HUDEP-2 (cell line): Measurements from ENCODE around the gene ESCO1.
A peak's percentile ranks its signal among the peaks of the same experiment; 100 is the strongest.

ENCODE experiments used
- DNase-seq, 76 experiments: peaks; one replicate each; lab custom pipeline; 2025; ENCODE audit not compliant: unreplicated experiment in 76 of 76; lab: John Stamatoyannopoulos, UW

Gene ESCO1

GRCh38 chr18:21489919-21490495, 110.5 kb downstream of the ESCO1 start:
- no peak for DNase-seq

- peak in 42 of 76 experiments; percentile 3 to 73 (median 28) for DNase-seq
Measured at GRCh38 chr18:21489119-21489750, 111.3 kb downstream of the ESCO1 start.

- no peak for DNase-seq
Measured at GRCh38 chr18:21486905-21487437, 113.5 kb downstream of the ESCO1 start.

DNA sequence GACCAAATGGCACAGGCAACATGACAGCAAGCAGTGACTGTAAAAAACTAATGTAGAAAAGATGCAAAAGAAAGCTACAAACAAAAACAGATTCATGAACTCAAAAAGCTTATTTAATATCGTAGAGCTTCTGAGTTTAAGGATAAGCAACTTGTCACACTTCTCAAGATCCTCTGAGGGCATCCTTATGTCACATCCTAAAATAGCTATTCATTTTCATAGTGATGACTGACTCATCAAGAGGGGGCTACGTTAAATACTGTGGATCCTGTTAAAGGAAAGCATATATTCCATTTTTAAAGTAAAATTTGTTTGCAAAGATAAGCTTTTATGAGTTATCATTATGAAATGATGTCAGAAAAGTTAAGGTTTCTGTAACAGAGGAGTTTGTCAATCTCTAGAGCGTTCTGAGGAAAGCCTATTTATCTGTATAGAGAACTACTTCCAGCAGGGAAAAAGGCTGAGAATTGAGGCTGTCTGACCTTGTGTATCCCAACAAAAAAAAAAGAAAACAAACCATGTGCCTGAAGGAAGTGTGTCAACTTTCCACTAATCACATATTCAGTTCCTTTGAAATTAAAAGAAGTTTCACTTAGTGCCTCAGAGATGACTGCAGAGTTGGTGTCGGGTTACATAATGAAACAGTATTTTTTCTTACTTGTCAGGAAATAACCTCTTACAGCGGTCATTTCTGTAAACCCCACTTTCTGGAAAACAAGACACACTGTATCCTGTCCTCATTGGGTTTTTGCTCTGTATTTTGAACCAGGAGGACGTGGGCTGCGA, 115.5 kb downstream of the ESCO1 start:
- no peak for DNase-seq

- no peak for DNase-seq
Measured at GRCh38 chr18:21483051-21483450, 117.5 kb downstream of the ESCO1 start.

DNA sequence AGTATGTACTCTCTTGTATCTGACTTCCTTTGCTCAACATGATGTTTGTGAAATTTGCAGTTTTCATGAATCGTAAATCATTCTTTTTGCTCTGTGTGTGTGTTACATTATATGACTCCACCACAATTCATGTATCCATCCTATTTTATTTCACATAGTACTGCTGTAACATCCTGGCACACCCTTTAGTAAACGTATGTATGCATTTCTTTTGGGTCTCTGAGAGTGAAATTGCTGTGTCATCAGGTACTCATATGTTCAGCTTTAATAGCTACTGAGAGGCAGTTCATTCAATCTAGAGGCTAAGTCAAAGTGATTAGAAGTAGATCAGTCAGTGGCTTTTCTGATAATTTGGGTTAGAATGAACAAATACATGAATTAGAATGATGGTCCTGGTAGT, 118.8 kb downstream of the ESCO1 start:
- DNase-seq, result no peak

- DNase-seq, result no peak
Measured at GRCh38 chr18:21479721-21480120, 120.8 kb downstream of the ESCO1 start.
